K562 (cell line): Measurements from ENCODE around the gene TOM1L2. TPM values are rescaled to one million over a fixed set of nuclear protein-coding genes. Genes with fewer than 3 reads are reported as not detected.

Experiments used
- ATAC-seq: fragments of 200-7000 bp; cut with Tn5 transposase; 3 replicates; pipeline ENCODE4 v1.9.1; 2020; ENCODE audit warnings: moderate library complexity
- BruUV-seq: library from RNA; stranded (reverse); fragments of 400-500 nt; replicated peaks from 2 replicates; lab custom pipeline; 2021; lab: Mats Ljungman, UMichigan
- CTCF ChIA-PET: fragments of 300-600 bp; formaldehyde crosslinking; extraction: SDS; loops from one replicate; lab custom pipeline; 2021; ENCODE audit warnings: low intra/inter-chr PET ratio; lab: Yijun Ruan, JAX
- POLR2A ChIA-PET: fragments of 300-600, 350-650 bp; sonication (Branson Sonifier 250); formaldehyde crosslinking; extraction: SDS; loops from one replicate; lab custom pipeline; 2021; ENCODE audit warnings: antibody characterized with exemption, inconsistent platforms; lab: Yijun Ruan, JAX
- DNase-seq, 4 experiments: peaks; one replicate each; pipeline versions ENCODE4 v3.0.0 to v3.0.0-alpha.2; 2011 to 2018; ENCODE audit warnings: low spot score in 3 of 4, mixed read lengths in 3 of 4; ENCODE audit errors: extremely low read depth in 1 of 4
- FAIRE-seq: peaks from 2 replicates; lab custom pipeline; 2011; peaks lifted over from hg19 to GRCh38; lab: Jason Lieb, UNC
- H2AFZ ChIP-seq: 2 replicates; pipeline ENCODE4 v1.6.0; 2011; ENCODE audit warnings: low read depth, low read length, control low read depth, inconsistent platforms
- H3K27ac ChIP-seq: fragments of 200-600 bp; 3 replicates; pipeline ENCODE4 v1.8.0; 2011; ENCODE audit warnings: low read depth, mild to moderate bottlenecking, control low read depth, inconsistent platforms, low read length, moderate library complexity, mixed read lengths; ENCODE audit errors: extremely low read depth
- H3K27me3 ChIP-seq, 2 experiments: fragments of 300-600 bp in 1 of 2; 2 replicates in 1 of 2; 3 replicates in 1 of 2; pipeline versions ENCODE4 v1.6.0 to v1.8.0; 2011; ENCODE audit warnings: inconsistent platforms in 2 of 2, low read length in 2 of 2, mild to moderate bottlenecking in 1 of 2, mixed read lengths in 1 of 2, moderate library complexity in 1 of 2; ENCODE audit not compliant: control insufficient read depth in 2 of 2, insufficient read depth in 2 of 2
- H3K36me3 ChIP-seq: fragments of 300-600 bp; 3 replicates; pipeline ENCODE4 v1.8.0; 2011; ENCODE audit warnings: mild to moderate bottlenecking, low read length, inconsistent platforms; ENCODE audit not compliant: control insufficient read depth, insufficient read depth
- H3K4me1 ChIP-seq, 2 experiments: fragments of 200-600 bp in 1 of 2; replicated peaks in 1 of 2; 2 replicates in 1 of 2; 3 replicates in 1 of 2; pipeline versions ENCODE4 v1.5.1 to v1.8.0; 2011; ENCODE audit warnings: inconsistent platforms in 2 of 2, low read length in 2 of 2, mild to moderate bottlenecking in 1 of 2, mixed read lengths in 1 of 2, moderate library complexity in 1 of 2; ENCODE audit not compliant: control insufficient read depth in 2 of 2, insufficient read depth in 2 of 2
- H3K4me2 ChIP-seq: 2 replicates; pipeline ENCODE4 v1.6.1; 2011; ENCODE audit warnings: low read length, control low read depth, inconsistent platforms, mixed read lengths; ENCODE audit not compliant: insufficient read depth
- H3K4me3 ChIP-seq: fragments of 200-600 bp; sonication (generic), shearing (Covaris generic); 2 replicates; pipeline ENCODE4 v1.5.1; 2016; ENCODE audit warnings: control low read depth, inconsistent platforms
- H3K79me2 ChIP-seq: fragments of 200-600 bp; 3 replicates; pipeline ENCODE4 v1.8.0; 2011; ENCODE audit warnings: low read length, inconsistent platforms; ENCODE audit not compliant: control insufficient read depth, insufficient read depth
- H3K9ac ChIP-seq, 2 experiments: 2 replicates each; pipeline versions ENCODE4 v1.6.0 to v1.6.1; 2011; ENCODE audit warnings: low read depth in 2 of 2, low read length in 2 of 2, control low read depth in 1 of 2, inconsistent platforms in 1 of 2, mild to moderate bottlenecking in 1 of 2, mixed read lengths in 1 of 2; ENCODE audit not compliant: insufficient read depth in 1 of 2
- H3K9me1 ChIP-seq: one replicate; pipeline ENCODE4 v1.6.0; 2011; ENCODE audit warnings: inconsistent platforms, mild to moderate bottlenecking, low read length, moderate library complexity; ENCODE audit not compliant: control insufficient read depth, insufficient read depth
- H3K9me3 ChIP-seq: replicated peaks from 2 replicates; pipeline ENCODE4 v1.5.1; 2011; ENCODE audit warnings: low read depth, low read length, inconsistent platforms; ENCODE audit not compliant: control insufficient read depth, insufficient read depth
- H4K20me1 ChIP-seq: replicated peaks from 2 replicates; pipeline ENCODE4 v1.6.1; 2011; ENCODE audit warnings: low read length, inconsistent platforms, mixed read lengths; ENCODE audit not compliant: control insufficient read depth, insufficient read depth
- HDAC8 ChIP-seq: fragments of 450-650 bp; IDR thresholded peaks from 2 replicates; pipeline ENCODE4 v1.6.1; 2016; ENCODE audit warnings: mild to moderate bottlenecking, missing genetic modification characterization, moderate library complexity, missing compliant biosample characterization
- MIER1 ChIP-seq: fragments of 450-650 bp; IDR thresholded peaks from 2 replicates; pipeline ENCODE4 v1.6.1; 2016; ENCODE audit warnings: antibody characterized with exemption, mild to moderate bottlenecking, low read depth
- MYNN ChIP-seq, 2 experiments: sonication (generic); formaldehyde crosslinking in 1 of 2; IDR thresholded peaks; 2 replicates each; pipeline versions ENCODE4 v1.5.0 to v1.6.1; 2016 to 2020; ENCODE audit warnings: antibody characterized with exemption in 1 of 2, missing genetic modification reagents in 1 of 2
- NFE2 ChIP-seq: IDR thresholded peaks from 2 replicates; pipeline ENCODE4 v1.6.1; 2014; ENCODE audit warnings: antibody characterized with exemption, low read depth
- SP2 ChIP-seq: IDR thresholded peaks from 2 replicates; pipeline ENCODE4 v1.6.1; 2011; ENCODE audit warnings: mild to moderate bottlenecking, low read depth, low read length, moderate library complexity; ENCODE audit not compliant: poor library complexity, severe bottlenecking; ENCODE audit errors: extremely low read depth
- ZNF232 ChIP-seq: sonication (generic); formaldehyde crosslinking; IDR thresholded peaks from 2 replicates; pipeline ENCODE4 v1.8.0; 2022; ENCODE audit warnings: mild to moderate bottlenecking, missing genetic modification reagents
- WGBS: fragments of 100-300 bp; shearing (Covaris generic); methylation state at CpG from one replicate; pipeline ENCODE4 v1.1.6; 2016; ENCODE audit warnings: low coverage, mixed read lengths; ENCODE audit not compliant: insufficient coverage; ENCODE audit errors: missing lambda C conversion rate; 5-methylcytosine and 5-hydroxymethylcytosine counted together
- in situ Hi-C: fragments of 300-500 bp; cut with MboI; formaldehyde crosslinking; loops from 4 replicates; pipeline ENCODE4 v1.15.0; 2018; ENCODE audit warnings: inconsistent platforms, mixed read lengths
- intact Hi-C: fragments of 100-400 bp; cut with micrococcal nuclease; formaldehyde crosslinking; loops from 2 replicates; pipeline ENCODE4 v1.14.2; 2022
- polyA plus RNA-seq, 8 experiments: library from polyadenylated mRNA; depleted of rRNA in 4 of 8; stranded (reverse) in 5 of 8; unstranded in 3 of 8; fragments of >200 nt; fragmentation: Nextera tagmentation in 2 of 8; fragmentation: Illumina TruSeq in 1 of 8; extraction: Ambion mirVana in 2 of 8; extraction: Trizol in 1 of 8; gene quantifications; 2 replicates each; pipeline versions ENCODE4 v1.2.1 to v1.2.3, GENCODE V29; 2011 to 2014; ENCODE audit warnings: inconsistent platforms in 1 of 8, missing spikeins in 1 of 8
- total RNA-seq, 7 experiments: library from RNA; depleted of rRNA in 6 of 7; stranded (reverse); fragments of >200 nt in 6 of 7; fragmentation: Illumina TruSeq in 2 of 7; extraction: Trizol in 2 of 7; gene quantifications; 2 replicates each; pipeline versions ENCODE4 v1.2.1 to v1.2.3, GENCODE V29; 2011 to 2021; ENCODE audit warnings: low replicate concordance in 1 of 7
- TF ChIP-seq, protein P1 (sequence below), 2 experiments: IDR thresholded peaks; 2 replicates each; pipeline ENCODE4 v1.6.1; 2012; ENCODE audit warnings: improper control_type of control experiment in 2 of 2, low read depth in 2 of 2, low read length in 2 of 2, borderline replicate concordance in 1 of 2

Gene TOM1L2
- total and polyA plus RNA-seq, 9 of the 15 experiments (the other 6 are each of a cell fraction or from before 2014, with no cell fraction given): 0.07 to 6.0 (median 2.5) TPM

DNA sequence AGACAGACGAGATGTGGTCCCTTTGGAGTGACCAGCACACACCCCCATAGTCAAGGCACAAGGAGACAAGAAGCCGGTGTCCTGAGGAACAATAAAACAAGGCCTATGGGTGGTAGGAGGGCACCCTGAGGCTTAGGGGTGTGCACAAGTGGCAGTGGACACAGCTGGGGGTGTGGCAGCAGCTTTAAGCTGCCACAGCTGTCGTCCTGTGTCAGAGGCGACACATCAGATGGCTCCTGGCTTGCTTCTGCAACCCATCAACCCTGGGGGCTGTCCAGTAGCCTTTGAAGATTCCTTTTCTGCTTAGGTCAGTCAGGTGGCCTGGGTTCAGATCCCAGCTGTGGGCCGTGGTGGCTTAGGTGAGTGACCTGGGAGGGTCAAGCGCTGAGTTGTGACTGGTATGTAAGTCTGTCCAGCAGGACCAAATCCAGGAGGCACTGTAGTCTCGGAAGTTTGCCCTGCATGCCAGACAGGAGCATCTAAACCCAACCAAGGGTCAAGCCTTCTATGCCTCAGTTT lies 16.3 kb upstream of the TOM1L2 start:
- H3K4me3 ChIP-seq: no peak overlapping the region
- CTCF ChIA-PET: no interaction called here

More for the DNA sequence above, 16.3 kb upstream of the TOM1L2 start:
- no peak for ATAC-seq
- BruUV-seq: no TSS peak
- no peak for FAIRE-seq
- no peaks in the 10 kb centered on the region for H3K79me2 ChIP-seq
- H3K36me3 ChIP-seq: no peaks in the 10 kb centered on the region
- in situ Hi-C loops (no loop called here), intact Hi-C loops (loop anchor here (5.0 kb wide), 1 partner anchor 44 kb away; no protein-coding TSS in a partner anchor)
- H3K4me2 ChIP-seq: no peak overlapping the region
- no peak overlapping the region for H2AFZ ChIP-seq
- no peak for DNase-seq
- WGBS: 27% methylated on average over 7 of the region's 7 CpGs
- TF ChIP-seq HDAC8: no peak
- no peak for TF ChIP-seq ZNF232 (CRISPR knock-in tag)
- no peak for TF ChIP-seq MIER1
- no peak for TF ChIP-seq SP2
- no peak for TF ChIP-seq MYNN (IDR thresholded peaks at IDR 0.05)
- TF ChIP-seq MYNN (CRISPR knock-in tag; IDR thresholded peaks at IDR 0.05): no peak
- TF ChIP-seq, protein P1, sequence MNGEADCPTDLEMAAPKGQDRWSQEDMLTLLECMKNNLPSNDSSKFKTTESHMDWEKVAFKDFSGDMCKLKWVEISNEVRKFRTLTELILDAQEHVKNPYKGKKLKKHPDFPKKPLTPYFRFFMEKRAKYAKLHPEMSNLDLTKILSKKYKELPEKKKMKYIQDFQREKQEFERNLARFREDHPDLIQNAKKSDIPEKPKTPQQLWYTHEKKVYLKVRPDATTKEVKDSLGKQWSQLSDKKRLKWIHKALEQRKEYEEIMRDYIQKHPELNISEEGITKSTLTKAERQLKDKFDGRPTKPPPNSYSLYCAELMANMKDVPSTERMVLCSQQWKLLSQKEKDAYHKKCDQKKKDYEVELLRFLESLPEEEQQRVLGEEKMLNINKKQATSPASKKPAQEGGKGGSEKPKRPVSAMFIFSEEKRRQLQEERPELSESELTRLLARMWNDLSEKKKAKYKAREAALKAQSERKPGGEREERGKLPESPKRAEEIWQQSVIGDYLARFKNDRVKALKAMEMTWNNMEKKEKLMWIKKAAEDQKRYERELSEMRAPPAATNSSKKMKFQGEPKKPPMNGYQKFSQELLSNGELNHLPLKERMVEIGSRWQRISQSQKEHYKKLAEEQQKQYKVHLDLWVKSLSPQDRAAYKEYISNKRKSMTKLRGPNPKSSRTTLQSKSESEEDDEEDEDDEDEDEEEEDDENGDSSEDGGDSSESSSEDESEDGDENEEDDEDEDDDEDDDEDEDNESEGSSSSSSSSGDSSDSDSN (IDR thresholded peaks at IDR 0.05; ENCODE audit: borderline replicate concordance in 1 of 2, low read depth in 2 of 2, low read length in 2 of 2): no peak
- TF ChIP-seq NFE2: no peak
- peaks cover 0 to 33% of the 10 kb centered on the region in 2 experiments; a peak in 2 of 5 replicates for H3K27me3 ChIP-seq
- POLR2A ChIA-PET: no interaction called here
- no peaks in the 10 kb centered on the region for H4K20me1 ChIP-seq
- no peak overlapping the region for H3K9ac ChIP-seq
- H3K4me1 ChIP-seq: no peaks in the 10 kb centered on the region; a peak in 2 of 5 replicates
- H3K9me3 ChIP-seq: no peaks in the 10 kb centered on the region
- no peaks in the 10 kb centered on the region for H3K9me1 ChIP-seq
- no peak overlapping the region for H3K27ac ChIP-seq
